Glomerular endothelial cell (primary cell): ENCODE measurements around the gene CFAP46. TPM values are rescaled to one million over a fixed set of nuclear protein-coding genes. Genes with fewer than 3 reads are reported as not detected.
"Not testable (repeated sequence)": the region's sequence is repeated elsewhere in the genome, so short reads cannot be mapped to it uniquely, and the experiment has no call there.

Experiments
- DNase-seq: peaks from one replicate; pipeline ENCODE4 v3.0.0-alpha.2; 2011; ENCODE audit warnings: low read depth, low spot score; ENCODE audit errors: extremely low read depth
- total RNA-seq: library from RNA; depleted of rRNA; stranded (reverse); fragments of >200 nt; gene quantifications from 2 replicates; pipeline ENCODE4 v1.2.3, GENCODE V29; 2015

Gene CFAP46
- total RNA-seq, 1 donor from 2014 or later, result 1.9 TPM

DNA sequence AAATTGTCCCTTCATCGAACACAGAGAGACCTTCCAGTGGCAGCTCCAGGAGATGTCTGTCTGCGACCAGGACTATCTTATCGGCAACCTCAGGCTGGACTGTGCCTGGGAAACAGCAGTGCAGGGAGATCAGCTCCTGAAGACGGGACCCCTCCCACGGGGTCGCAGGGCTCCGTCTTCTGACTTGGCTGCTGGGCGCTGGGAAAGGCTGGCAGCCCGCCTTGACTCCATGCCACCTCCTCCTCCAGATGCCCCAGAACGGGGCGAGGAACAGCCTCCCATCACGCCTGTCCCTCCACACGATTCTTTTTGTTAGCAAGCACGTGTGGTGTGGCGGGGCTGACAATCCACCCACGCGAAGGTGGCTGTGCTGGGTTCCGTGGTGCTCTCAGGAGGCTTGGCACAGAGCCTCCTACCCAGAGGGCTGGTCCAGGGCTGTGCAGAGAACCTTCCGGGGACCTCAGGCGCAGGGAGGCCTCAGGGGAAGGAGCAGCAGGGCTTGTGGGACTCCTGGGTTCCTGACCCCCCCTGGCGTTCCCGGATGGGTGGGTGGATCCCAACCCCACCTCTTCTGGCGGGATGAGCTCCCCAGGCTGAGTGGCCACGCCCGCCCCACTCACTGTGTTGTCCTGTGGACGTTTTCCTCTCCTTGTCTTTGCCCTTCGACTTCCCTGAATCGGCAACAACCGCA, 108.8 kb downstream of the CFAP46 start:
- DNase-seq, result no peak

DNA sequence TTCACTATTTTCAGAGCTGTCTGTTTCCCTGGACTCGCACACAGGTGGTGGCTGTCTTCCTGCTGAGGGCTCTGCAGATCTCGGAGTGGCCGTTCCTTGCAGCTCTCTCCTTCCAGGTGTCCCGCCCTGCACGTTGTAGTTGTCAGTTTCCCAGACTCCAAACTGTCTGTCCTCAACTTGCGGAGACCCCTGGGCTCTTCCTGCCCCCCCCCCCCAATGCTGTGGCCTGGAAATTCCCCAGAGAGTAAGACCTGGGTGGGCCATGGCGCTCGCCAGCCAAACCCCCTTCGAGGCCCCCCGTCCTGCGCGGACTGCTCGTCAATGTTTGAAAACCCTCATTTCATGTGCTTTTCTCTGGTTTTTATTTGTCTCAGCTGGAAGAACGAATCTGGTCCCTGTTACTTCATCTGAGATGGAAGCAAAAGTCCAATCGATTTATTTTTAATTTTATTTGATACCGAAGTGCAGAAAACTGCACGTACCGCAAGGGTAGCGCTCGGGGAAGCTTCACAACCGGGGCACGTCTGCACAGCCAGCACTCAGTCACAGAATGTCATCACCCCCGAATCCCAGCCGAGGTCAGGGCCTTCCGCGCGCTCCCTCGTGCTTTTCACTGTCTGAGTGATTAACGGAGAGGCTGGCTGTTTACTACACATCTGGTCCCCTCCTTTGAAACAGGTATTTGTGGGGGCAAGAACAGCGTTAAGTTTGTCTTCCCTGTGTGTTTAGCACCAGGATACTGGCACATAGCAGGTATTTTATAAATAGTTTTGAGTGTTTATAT, 110.0 kb downstream of the CFAP46 start:
- DNase-seq, result no peak

GRCh38 chr10:132829403-132829802, 113.0 kb downstream of the CFAP46 start:
- no peak for DNase-seq

DNA sequence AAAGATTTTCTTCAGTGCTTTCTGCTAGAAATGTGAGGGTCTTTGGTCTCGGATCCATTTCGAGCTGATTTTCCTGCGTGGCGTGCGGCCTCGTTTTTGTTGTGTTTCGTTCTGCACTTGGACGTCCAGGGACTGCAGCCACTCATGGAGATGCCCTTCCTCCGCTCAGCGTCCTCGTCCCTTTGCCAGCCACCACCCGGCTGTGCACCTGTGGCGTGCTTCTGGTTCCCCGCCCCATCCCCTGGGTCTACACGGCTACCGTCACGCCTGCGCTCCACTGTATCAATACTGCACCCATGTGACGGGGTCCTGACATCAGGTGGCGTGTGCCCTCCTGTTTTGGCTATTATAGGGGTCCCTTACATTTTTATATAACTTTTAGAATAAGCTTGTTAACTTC, 113.7 kb downstream of the CFAP46 start:
- no peak for DNase-seq

GRCh38 chr10:132827861-132828539, 114.4 kb downstream of the CFAP46 start:
- no peak for DNase-seq

- no peak for DNase-seq
Observed at GRCh38 chr10:132827423-132827789, 115.0 kb downstream of the CFAP46 start.

GRCh38 chr10:132826524-132827422, 115.6 kb downstream of the CFAP46 start:
- DNase-seq, result no peak

DNA sequence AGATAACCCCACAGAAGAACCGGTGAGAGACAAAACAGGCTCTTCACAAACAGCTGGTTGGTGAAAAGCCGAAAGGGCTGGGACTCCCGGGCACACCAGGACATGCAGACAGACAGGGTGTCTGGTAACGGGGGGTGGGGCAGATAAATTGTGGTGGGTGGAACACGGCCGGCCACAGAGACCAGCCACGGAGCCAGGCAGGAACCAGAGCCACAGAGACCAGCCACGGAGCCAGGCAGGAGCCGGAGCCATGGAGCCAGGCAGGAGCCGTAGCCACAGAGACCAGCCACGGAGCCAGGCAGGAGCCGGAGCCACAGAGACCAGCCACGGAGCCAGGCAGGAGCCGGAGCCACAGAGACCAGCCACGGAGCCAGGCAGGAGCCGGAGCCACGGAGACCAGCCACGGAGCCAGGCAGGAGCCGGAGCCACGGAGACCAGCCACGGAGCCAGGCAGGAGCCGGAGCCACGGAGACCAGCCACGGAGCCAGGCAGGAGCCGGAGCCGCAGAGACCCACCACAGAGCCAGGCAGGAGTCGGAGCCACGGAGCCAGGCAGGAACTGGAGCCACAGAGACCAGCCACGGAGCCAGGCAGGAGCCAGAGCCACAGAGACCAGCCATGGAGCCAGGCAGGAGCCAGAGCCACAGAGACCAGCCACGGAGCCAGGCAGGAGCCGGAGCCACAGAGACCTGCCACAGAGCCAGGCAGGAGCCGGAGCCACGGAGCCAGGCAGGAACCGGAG, 116.4 kb downstream of the CFAP46 start:
- not testable (repeated sequence) for DNase-seq

DNA sequence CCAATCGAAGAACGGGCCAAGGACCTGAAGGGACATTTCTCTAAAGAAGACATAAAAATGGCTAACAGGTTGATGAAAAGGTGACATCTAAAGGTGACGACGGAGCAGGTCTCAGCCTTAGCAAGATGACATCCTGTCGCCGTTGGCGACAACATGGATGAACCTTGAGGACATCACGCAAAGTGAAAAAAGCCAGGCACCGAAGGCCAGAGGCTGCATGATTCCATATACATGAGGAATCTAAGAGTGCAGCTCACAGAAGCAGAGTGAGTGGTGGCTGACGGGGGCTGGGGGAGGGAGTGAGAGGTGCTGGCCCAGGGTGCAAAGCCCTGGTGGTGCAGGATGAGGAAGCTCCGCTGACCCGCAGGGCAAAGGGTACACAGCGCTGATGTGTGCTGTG, 122.3 kb downstream of the CFAP46 start:
- no peak for DNase-seq

- DNase-seq, result no peak
Observed at GRCh38 chr10:132817701-132818211, 124.6 kb downstream of the CFAP46 start.

- no peak for DNase-seq
Observed at GRCh38 chr10:132816718-132817117, 125.7 kb downstream of the CFAP46 start.

GRCh38 chr10:132815168-132815857, 127.1 kb downstream of the CFAP46 start:
- DNase-seq, result no peak

- DNase-seq, result no peak
Observed at GRCh38 chr10:132814469-132814856, 127.9 kb downstream of the CFAP46 start.

- DNase-seq, result no peak
Observed at GRCh38 chr10:132813560-132814468, 128.6 kb downstream of the CFAP46 start.

DNA sequence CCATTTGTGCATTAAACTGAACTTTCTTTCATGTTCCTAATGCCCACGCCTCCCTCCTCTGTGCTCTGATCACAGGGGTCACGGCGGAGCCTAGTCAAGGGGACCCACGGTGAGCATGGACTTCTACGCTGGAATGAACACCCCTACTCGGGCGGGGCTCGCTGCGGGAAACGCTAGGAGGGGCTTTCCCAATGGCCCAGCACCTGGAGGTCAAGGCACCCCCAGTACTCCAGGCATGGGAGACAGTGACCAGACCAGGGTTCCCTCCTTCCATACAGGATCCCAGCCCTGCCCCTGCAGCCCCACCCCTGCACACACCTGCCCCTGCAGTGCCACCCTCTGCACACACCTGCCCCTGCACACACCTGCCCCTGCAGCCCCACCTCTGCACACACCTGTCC, 129.4 kb downstream of the CFAP46 start:
- no peak for DNase-seq

- DNase-seq, result no peak
Observed at GRCh38 chr10:132812520-132812919, 129.8 kb downstream of the CFAP46 start.

GRCh38 chr10:132811891-132812481, 130.4 kb downstream of the CFAP46 start:
- no peak for DNase-seq
